Left ventricle myocardium superior (tissue), 1 donor: ENCODE data around the gene SLC4A1. TPM values are rescaled to one million over a fixed set of nuclear protein-coding genes. Genes with fewer than 3 reads are reported as not detected.

Experiments
- ATAC-seq: fragments of 200-7000 bp; cut with Tn5 transposase; one replicate; pipeline ENCODE4 v1.9.1; 2020; ENCODE audit warnings: mild to moderate bottlenecking, moderate library complexity
- DNase-seq: peaks from one replicate; pipeline ENCODE4 v3.0.0-alpha.2; 2020
- intact Hi-C: fragments of 100-400 bp; cut with micrococcal nuclease; formaldehyde crosslinking; loops from one replicate; pipeline ENCODE4 v1.11.0; 2022
- total RNA-seq: library from RNA; stranded (reverse); fragmentation: NEBNext Ultra II Directional; extraction: Animal tissue kit (Norgen Biotek cat#: 25700); gene quantifications from one replicate; pipeline ENCODE4 v1.2.1, GENCODE V29; 2021
- donor health status: DM: no; HTN: yes; CAD: no; lungs with severe emphysema.

The SLC4A1 gene
- total RNA-seq, 1 donor from 2014 or later: not detected

GRCh38 chr17:44212507-44213402 is 55.2 kb downstream of the SLC4A1 start:
- no peak for ATAC-seq
- intact Hi-C loops: no loop called here
- DNase-seq: no peak

- ATAC-seq (no peak), DNase-seq (no peak)
- intact Hi-C loops: no loop called here
These were observed 56.4 kb downstream of the SLC4A1 start for GRCh38 chr17:44211281-44212265.

- DNase-seq (peak; percentile 94), ATAC-seq (peak; percentile 93)
- intact Hi-C loops: no loop called here
These were observed 57.4 kb downstream of the SLC4A1 start for GRCh38 chr17:44210342-44211192.

GRCh38 chr17:44209786-44210341 is 58.1 kb downstream of the SLC4A1 start:
- intact Hi-C loops: no loop called here
- ATAC-seq: no peak

GRCh38 chr17:44207743-44208142 is 60.2 kb downstream of the SLC4A1 start:
- DNase-seq (no peak), ATAC-seq (no peak)
- intact Hi-C loops: no loop called here

More at GRCh38 chr17:44209786-44210341, 58.1 kb downstream of the SLC4A1 start:
- DNase-seq: no peak

GRCh38 chr17:44207319-44207718 is 60.6 kb downstream of the SLC4A1 start:
- DNase-seq: no peak
- ATAC-seq: no peak
- intact Hi-C loops: no loop called here

GRCh38 chr17:44206825-44207155 is 61.1 kb downstream of the SLC4A1 start:
- no peak for DNase-seq
- no peak for ATAC-seq
- intact Hi-C loops: no loop called here

- intact Hi-C loops: no loop called here
- no peak for DNase-seq
- ATAC-seq: no peak
These were observed 61.7 kb downstream of the SLC4A1 start for GRCh38 chr17:44205962-44206824.

- ATAC-seq: no peak
- intact Hi-C loops: no loop called here
- no peak for DNase-seq
These were observed 63.5 kb downstream of the SLC4A1 start for GRCh38 chr17:44204441-44204882.

GRCh38 chr17:44203731-44204440 is 64.0 kb downstream of the SLC4A1 start:
- ATAC-seq: no peak
- intact Hi-C loops: no loop called here
- no peak for DNase-seq

GRCh38 chr17:44202756-44203155 is 65.2 kb downstream of the SLC4A1 start:
- intact Hi-C loops: no loop called here
- ATAC-seq: no peak
- no peak for DNase-seq

GRCh38 chr17:44200478-44201155 is 67.3 kb downstream of the SLC4A1 start:
- intact Hi-C loops: no loop called here
- peak; percentile 1 for ATAC-seq
- DNase-seq: no peak

GRCh38 chr17:44199553-44200477 is 68.1 kb downstream of the SLC4A1 start, which contains the start of gene ATXN7L3:
Gene ATXN7L3, minus strand, starts transcription at chr17:44199884. Its CDS starts 1,814 bp downstream, at chr17:44198070.
- intact Hi-C loops: no loop called here
- DNase-seq (peak; percentile 99), ATAC-seq (peak; percentile 95)

GRCh38 chr17:44198721-44199552 is 69.0 kb downstream of the SLC4A1 start:
- DNase-seq (peak; percentile 79), ATAC-seq (peak; percentile 43)
- intact Hi-C loops: no loop called here
